GM21737 (cell line): ENCODE data around the gene TCAP.
"Not testable (repeated sequence)": the region's sequence is repeated elsewhere in the genome, so short reads cannot be mapped to it uniquely, and the experiment has no call there.

Source experiments
- ATAC-seq: cut with Tn5 transposase; IDR thresholded peaks from one replicate; pipeline ENCODE4 v1.9.1; 2021; ENCODE audit warnings: mild to moderate bottlenecking, moderate library complexity; ENCODE audit not compliant: unreplicated experiment

The TCAP gene

GRCh38 chr17:39702901-39703893, 38.0 kb downstream of the TCAP start:
- ATAC-seq = no peak

- no peak for ATAC-seq
Measured at GRCh38 chr17:39703913-39704312, 38.8 kb downstream of the TCAP start.

DNA sequence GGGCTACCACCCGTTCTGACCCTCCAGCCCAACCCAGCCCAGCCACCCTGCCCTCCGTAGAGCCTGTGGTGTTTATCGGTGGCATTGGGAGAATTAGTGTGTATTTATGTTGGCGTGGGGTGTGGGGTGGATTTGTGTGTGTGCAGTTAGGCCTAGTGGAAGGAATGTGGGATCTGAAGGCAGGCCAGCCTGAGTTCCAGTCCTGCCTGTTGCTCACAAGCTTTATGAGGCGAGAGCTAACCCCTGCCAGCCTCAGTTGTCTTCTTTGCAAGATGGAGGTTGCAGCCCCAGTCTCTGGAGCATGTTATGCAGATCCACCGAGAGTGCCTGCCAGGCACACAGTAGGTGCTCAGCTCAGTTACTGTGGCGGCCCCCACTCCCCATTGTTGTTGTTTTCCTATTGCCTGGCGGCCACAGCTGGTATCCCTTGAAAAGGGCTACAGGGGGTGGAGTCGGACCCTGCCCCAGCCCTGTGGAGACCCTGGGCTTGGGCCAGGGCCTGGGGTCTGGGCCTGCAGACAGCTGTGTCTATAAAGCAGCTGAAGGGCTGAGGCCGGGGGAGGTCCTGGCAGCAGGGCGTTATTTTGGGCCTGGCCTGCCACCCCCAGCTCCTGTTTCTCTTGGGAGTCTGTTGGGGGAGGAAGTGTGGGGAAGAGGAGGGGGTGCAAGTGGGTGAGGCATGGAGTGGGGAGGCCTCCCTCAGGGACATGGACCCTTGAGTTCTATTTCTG, 39.8 kb downstream of the TCAP start:
- ATAC-seq = no peak

GRCh38 chr17:39705786-39706348, 40.7 kb downstream of the TCAP start:
- no peak for ATAC-seq

GRCh38 chr17:39706383-39706782, 41.2 kb downstream of the TCAP start:
- ATAC-seq = no peak

DNA sequence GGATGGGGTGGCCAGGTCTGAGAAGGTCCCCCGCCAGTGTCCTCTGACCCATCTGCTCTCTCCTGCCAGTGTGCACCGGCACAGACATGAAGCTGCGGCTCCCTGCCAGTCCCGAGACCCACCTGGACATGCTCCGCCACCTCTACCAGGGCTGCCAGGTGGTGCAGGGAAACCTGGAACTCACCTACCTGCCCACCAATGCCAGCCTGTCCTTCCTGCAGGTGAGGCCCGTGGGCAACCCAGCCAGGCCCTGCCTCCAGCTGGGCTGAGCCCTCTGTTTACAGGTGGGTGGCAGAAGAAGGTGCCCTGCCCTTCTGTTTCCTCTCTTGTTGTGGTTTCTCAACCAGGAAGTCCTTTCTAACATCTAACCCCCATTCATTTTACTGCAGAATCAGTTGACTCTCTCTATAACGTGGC, 41.8 kb downstream of the TCAP start:
- no peak for ATAC-seq

DNA sequence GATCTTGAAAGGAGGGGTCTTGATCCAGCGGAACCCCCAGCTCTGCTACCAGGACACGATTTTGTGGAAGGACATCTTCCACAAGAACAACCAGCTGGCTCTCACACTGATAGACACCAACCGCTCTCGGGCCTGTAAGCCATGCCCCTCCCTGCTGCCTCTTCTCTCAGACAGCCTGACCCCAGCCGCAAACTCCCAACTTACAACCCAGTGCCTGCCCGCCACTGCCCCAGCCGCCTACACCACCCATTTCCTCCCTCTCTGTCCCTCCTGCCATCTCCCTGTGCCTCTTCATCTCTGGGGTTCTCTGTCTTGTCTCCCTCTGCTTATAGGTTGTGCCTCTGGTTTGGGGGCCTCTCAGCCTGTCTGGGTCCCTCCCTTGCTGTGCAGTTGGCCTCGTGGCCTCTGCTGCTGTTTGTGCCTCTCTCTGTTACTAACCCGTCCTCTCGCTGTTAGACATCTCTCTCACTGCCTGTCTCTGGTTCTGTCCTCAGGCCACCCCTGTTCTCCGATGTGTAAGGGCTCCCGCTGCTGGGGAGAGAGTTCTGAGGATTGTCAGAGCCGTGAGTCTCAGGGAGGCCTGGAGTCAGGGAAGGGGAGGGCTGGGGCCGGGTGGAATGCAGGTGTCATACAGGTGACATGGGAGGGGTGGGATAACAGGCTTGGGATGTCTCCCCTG, 44.3 kb downstream of the TCAP start:
- no peak for ATAC-seq

GRCh38 chr17:39709998-39710964, 45.1 kb downstream of the TCAP start:
- ATAC-seq = no peak

DNA sequence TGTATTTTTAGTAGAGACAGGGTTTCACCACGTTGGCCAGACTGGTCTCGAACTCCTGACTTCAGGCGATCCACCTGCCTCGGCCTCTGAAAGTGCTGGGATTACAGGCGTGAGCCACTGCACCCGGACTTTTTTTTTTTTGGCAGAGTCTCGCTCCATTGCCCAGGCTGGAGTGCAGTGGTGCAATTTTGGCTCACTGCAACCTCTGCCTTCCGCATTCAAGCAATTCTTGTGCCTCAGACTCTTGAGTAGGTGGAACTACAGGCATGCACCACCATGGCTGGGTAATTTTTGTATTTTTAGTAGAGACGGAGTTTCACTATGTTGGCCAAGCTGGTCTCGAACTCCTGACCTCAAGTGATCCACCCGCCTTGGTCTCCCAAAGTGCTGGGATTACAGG, 45.9 kb downstream of the TCAP start:
- not testable (repeated sequence) for ATAC-seq

DNA sequence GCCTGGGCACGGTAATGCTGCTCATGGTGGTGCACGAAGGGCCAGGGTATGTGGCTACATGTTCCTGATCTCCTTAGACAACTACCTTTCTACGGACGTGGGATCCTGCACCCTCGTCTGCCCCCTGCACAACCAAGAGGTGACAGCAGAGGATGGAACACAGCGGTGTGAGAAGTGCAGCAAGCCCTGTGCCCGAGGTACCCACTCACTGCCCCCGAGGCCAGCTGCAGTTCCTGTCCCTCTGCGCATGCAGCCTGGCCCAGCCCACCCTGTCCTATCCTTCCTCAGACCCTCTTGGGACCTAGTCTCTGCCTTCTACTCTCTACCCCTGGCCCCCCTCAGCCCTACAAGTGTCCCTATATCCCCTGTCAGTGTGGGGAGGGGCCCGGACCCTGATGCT, 46.7 kb downstream of the TCAP start:
- ATAC-seq = no peak

DNA sequence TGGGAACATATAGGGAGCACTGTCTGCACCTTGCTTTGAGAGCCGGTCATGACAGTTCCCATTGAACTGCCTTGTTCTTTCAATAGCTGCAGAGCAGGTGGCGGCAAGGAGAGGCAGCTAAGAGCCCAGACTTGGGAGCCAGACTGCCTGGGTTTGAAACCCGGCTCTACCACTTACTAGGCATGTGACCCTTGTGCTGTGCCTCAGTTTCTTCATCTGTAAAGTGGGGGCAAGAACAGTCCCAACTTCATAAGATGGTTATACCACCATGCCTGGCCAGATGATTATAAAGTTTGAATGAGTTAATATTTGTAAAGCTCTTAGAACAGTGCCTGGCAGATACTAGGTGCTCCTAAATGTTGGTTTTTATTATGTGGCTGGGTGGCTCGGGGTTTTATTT, 49.1 kb downstream of the TCAP start:
- no peak for ATAC-seq

GRCh38 chr17:39715375-39716072, 50.4 kb downstream of the TCAP start:
- ATAC-seq = no peak
